BJ (cell line): ENCODE data around the gene EHHADH. TPM values are rescaled to one million over a fixed set of nuclear protein-coding genes. Genes with fewer than 3 reads are reported as not detected.
A peak's percentile ranks its signal among the peaks of the same experiment; 100 is the strongest.

Experiments
- CTCF ChIA-PET: fragments of 350-600 bp; formaldehyde crosslinking; extraction: SDS; loops from one replicate; lab custom pipeline; 2021; ENCODE audit warnings: antibody characterized with exemption, inconsistent platforms; lab: Yijun Ruan, JAX
- POLR2A ChIA-PET: fragments of 300-600 bp; sonication (Branson Sonifier 250); formaldehyde crosslinking; extraction: SDS; loops from one replicate; lab custom pipeline; 2021; ENCODE audit warnings: antibody characterized with exemption; lab: Charles Lee
- DNase-seq: peaks from one replicate; pipeline ENCODE4 v3.0.0-alpha.2; 2011; ENCODE audit warnings: low read depth
- H3K27me3 ChIP-seq: 2 replicates; pipeline ENCODE4 v1.6.0; 2011; ENCODE audit warnings: low read length; ENCODE audit not compliant: control insufficient read depth, insufficient read depth
- H3K36me3 ChIP-seq: 2 replicates; pipeline ENCODE4 v1.5.1; 2011; ENCODE audit warnings: low read length; ENCODE audit not compliant: control insufficient read depth, insufficient read depth
- H3K4me3 ChIP-seq: 2 replicates; pipeline ENCODE4 v1.5.1; 2011; ENCODE audit warnings: low read depth, mild to moderate bottlenecking, control low read depth, low read length
- CTCF ChIP-seq: IDR thresholded peaks from 2 replicates; pipeline ENCODE4 v1.5.1; 2011; ENCODE audit warnings: low read depth, mild to moderate bottlenecking, control low read depth, inconsistent platforms, low read length, moderate library complexity; ENCODE audit not compliant: insufficient read depth
- polyA plus RNA-seq: library from polyadenylated mRNA; depleted of rRNA; stranded (reverse); fragments of >200 nt; gene quantifications from 2 replicates; pipeline ENCODE4 v1.2.3, GENCODE V29; 2011

EHHADH gene
- polyA plus RNA-seq, 1 experiment, result 5.2 TPM

- TF ChIP-seq CTCF, result no peak
- ChIA-PET POLR2A (no interaction called here), CTCF (interaction anchor here (3.9 kb wide), 1 partner anchor 13 kb away, joined by 15 read pairs; no protein-coding TSS in a partner anchor)
- Histone ChIP-seq H3K27me3 (no peaks in the 10 kb centered on the region), H3K4me3 (no peak overlapping the region), H3K36me3 (no peaks in the 10 kb centered on the region)
- no peak for DNase-seq
These were observed 65.0 kb downstream of the EHHADH start for GRCh38 chr3:185188816-185189215.

- H3K4me3 ChIP-seq, result no peak overlapping the region
- ChIA-PET POLR2A (no interaction called here), CTCF (interaction anchor here (0.5 to 3.9 kb wide), 4 partner anchors 11 to 106 kb away, joined by 3 to 15 read pairs (median 3); no protein-coding TSS in a partner anchor)
- DNase-seq, result no peak
- TF ChIP-seq CTCF, result no peak
- H3K27me3 ChIP-seq, result no peaks in the 10 kb centered on the region
- no peaks in the 10 kb centered on the region for H3K36me3 ChIP-seq
These were observed 66.5 kb downstream of the EHHADH start for GRCh38 chr3:185187391-185187790.

GRCh38 chr3:185176750-185177359 is 77.0 kb downstream of the EHHADH start:
- H3K36me3 ChIP-seq, result no peaks in the 10 kb centered on the region
- peak; percentile 71 for TF ChIP-seq CTCF
- H3K27me3 ChIP-seq, result peaks cover 9% of the 10 kb centered on the region; the same call in 1 of the 2 replicates
- H3K4me3 ChIP-seq, result no peak overlapping the region
- POLR2A ChIA-PET, result no interaction called here
- CTCF ChIA-PET, result interaction anchor here (0.6 to 5.1 kb wide), 31 partner anchors 8 to 616 kb away, joined by 3 to 29 read pairs (median 4); no protein-coding TSS in a partner anchor
- no peak for DNase-seq

GRCh38 chr3:185175370-185175987 is 78.4 kb downstream of the EHHADH start:
- Histone ChIP-seq H3K4me3 (no peak overlapping the region), H3K36me3 (no peaks in the 10 kb centered on the region), H3K27me3 (peaks cover 3% of the 10 kb centered on the region; the same call in 1 of the 2 replicates)
- POLR2A ChIA-PET, result no interaction called here
- TF ChIP-seq CTCF, result no peak
- DNase-seq, result no peak
- CTCF ChIA-PET, result interaction anchor here (0.7 to 5.1 kb wide), 24 partner anchors 9 to 615 kb away, joined by 3 to 29 read pairs (median 4); no protein-coding TSS in a partner anchor
